Stomach (tissue), 4 donors: Measurements from ENCODE around the gene DCAF11.

Source experiments
- POLR2A ChIP-seq, 4 donors: fragments of 450-650 bp; IDR thresholded peaks; one replicate each; pipeline ENCODE4 v1.6.1; 2016; ENCODE audit warnings: antibody characterized with exemption in 4 of 4, control low read depth in 2 of 4, mild to moderate bottlenecking in 1 of 4, moderate library complexity in 1 of 4
- POLR2AphosphoS5 ChIP-seq, 3 donors: sonication (generic); formaldehyde crosslinking; IDR thresholded peaks; one replicate each; pipeline ENCODE4 v1.6.1; 2016; ENCODE audit warnings: antibody characterized with exemption in 3 of 3
- TF ChIP-seq, protein P1 (sequence below), 7 experiments: fragments of 450-650 bp in 4 of 7; fragments of 200-600 bp in 3 of 7; sonication (generic) in 3 of 7; IDR thresholded peaks; one replicate each; pipeline ENCODE4 v1.5.1; 2016 to 2019; ENCODE audit warnings: antibody characterized with exemption in 7 of 7, control low read depth in 2 of 7, mild to moderate bottlenecking in 1 of 7

DNA sequence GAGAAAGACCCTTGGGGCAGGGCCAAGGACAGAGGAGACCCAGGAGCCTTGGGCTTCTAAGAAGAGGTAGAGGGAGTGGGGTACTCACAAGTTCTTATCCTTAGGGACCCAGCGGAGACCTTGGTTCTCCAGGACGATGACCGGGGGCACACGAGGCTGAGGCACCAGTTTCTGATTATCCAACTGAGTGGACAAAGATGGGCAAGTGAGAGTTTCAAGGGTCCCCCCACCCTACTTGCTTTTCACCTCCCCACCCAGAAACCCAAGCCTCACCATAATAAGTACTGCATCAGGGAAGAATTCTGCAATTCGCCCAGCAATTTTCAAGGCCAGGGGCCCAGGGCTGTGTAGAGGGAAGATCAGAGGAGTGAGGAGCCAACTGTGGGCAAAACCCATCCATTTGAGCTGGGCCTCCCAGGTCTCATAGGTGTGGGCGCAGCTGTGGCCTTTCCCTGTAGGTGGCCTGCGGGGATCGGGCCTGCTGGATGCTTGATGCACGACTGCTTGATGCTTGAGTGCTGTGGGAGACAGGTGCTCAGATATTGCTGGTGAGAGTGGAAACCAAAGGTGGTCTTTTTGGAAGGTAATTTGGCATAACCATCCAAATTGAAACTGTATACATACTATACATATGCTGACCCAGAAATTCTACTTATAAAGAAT, 24.8 kb downstream of the DCAF11 start:
- TF ChIP-seq POLR2AphosphoS5 (IDR thresholded peaks at IDR 0.05), result no peak
- TF ChIP-seq, protein P1, sequence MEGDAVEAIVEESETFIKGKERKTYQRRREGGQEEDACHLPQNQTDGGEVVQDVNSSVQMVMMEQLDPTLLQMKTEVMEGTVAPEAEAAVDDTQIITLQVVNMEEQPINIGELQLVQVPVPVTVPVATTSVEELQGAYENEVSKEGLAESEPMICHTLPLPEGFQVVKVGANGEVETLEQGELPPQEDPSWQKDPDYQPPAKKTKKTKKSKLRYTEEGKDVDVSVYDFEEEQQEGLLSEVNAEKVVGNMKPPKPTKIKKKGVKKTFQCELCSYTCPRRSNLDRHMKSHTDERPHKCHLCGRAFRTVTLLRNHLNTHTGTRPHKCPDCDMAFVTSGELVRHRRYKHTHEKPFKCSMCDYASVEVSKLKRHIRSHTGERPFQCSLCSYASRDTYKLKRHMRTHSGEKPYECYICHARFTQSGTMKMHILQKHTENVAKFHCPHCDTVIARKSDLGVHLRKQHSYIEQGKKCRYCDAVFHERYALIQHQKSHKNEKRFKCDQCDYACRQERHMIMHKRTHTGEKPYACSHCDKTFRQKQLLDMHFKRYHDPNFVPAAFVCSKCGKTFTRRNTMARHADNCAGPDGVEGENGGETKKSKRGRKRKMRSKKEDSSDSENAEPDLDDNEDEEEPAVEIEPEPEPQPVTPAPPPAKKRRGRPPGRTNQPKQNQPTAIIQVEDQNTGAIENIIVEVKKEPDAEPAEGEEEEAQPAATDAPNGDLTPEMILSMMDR (IDR thresholded peaks at IDR 0.05), result no peak
- no peak for TF ChIP-seq POLR2A (IDR thresholded peaks at IDR 0.05)
